Measurements from ENCODE around the gene CPZ.
"Not testable (repeated sequence)": the region's sequence is repeated elsewhere in the genome, so short reads cannot be mapped to it uniquely, and the experiment has no call there.

The CPZ gene

DNA sequence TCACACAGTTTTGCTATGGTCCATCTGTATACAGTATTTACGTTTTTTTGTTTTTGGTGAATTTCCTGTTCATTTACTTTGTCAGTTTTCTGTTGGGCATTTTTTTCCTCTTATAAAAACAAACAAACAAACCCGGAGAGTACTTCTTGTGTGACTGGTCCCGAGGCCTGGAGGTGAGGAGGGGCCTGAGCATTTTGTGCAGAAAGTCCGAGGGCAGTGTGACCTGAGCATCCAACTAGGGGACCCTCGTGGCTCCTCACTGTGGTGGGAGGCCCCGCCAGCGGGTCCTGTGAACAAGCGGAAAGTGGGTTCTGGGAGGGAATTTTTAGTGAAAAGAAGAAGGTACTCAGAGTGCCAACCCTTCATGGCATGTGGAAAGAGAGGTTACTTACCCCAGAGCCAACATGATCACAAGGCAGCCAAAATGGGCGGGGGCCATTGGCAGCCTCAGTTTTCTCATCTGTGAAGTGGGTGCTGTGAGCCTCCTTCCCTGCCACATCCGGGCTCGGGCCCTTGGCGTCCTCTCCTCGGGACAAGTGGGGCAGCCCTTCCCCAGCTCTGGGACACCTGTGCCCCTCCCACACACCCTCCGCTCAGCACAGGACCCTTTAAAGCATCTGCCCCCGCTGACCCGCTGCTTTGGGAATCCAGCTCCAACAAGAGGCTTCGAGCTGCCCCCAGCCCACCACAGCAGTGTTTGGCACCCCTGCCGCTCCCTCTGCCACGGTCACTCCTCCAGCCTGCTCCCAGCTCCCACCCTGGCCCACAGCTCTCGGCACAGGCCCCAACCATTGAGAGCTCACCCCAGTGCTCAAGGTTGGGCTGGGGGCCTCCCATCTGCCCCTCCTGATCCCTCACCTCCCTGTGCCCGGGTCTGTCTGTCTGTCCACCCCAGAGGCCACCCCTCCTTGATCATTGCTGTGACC lies 35.2 kb upstream of the CPZ start:
- DNase-seq: no peak

DNA sequence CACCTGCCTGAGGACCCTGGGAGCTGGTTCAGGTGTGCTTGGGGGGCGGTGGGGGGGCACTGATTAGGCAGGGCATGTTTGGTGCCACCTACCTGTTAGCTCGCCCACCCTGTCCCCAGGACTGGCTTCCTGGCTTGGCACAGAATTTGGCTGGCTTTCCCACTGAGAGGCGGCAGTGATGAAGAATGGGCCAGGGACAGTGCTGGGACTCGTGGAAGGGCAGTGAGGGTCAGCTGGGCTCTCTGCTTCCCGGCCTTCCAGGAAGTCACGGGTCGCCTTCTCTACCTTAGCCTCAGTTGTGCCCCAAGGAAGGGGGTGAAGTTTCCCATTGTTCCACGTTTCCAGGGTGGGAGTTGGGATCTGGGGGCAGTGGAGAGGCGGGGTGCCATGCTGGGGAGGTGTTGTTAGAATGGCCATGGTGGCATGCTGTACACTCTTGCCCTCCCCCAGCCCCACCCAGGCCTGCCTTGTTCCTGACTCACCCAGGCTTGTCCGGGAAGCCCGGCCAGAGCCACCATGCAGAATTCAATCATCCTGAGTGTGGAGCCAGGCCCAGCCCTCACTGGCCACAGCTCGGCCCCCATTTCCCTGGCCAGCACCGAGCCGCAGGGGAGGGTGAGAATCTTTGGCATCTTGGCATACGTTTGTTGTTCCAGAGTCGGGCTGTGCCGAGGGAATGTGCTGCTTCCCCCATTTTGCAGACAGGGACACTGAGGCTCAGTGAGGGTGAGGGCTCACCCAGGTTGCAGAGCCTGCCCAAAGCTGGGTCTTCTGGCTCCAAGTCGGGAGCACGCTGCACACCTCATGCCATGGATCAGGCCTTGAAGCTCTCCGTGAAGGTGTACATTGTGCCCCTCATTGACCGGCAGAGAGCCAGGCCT lies 34.2 kb upstream of the CPZ start:
- no peak for DNase-seq

DNA sequence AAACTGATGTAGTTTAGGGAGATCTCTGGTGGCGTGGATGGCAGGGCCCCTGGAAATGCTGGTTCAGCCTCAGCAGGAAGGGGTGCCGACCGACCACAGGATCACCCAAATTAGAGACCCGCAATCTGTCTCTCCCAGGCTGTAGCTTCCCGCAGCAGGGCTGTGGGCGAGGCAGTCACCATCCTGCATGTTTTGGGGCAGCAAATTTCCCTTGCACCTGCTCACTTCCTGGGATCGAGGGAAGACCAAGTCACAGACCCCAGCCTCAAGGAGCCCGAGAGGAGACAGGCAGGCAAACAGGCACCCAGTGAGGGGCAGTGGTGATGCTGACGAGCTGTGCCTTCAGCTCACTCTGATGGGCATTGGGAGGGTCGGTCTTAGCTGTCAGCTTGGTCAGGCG lies 33.6 kb upstream of the CPZ start:
- DNase-seq: no peak

DNA sequence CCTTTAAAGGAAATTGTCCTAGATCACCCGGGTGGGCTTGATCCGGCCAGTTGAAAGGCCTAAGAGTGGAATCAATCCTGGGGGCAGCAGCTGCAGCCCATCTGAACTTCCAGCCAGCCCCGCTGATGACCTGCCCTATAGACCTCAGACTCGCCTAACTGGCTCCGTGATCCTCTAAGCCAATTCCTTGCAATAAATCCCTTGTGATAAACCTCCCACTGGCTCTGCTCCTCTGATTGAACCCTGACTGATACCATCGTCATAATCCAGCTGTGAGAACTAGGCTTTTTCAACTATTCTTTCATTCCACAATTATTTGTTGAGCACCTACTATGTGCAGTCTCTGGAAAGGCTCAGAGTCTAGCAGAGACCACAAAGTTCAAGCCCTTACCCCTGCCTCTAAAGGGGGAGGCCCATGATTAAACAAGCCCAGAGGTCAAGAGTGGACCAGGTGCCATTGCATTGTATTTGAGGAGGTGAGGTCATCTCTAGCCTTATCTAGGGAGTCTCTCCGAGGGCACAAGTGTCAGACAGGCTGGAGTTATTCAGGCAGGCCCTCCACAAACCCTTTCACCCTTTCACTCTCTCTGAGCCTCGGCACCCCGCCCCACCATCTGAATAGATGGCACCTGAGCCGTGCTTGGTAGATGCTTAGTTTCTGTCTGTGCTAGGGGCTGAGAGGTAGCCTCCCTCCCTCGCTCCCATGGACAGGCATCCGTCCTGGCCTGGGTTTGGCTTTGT lies 32.9 kb upstream of the CPZ start:
- no peak for DNase-seq

DNA sequence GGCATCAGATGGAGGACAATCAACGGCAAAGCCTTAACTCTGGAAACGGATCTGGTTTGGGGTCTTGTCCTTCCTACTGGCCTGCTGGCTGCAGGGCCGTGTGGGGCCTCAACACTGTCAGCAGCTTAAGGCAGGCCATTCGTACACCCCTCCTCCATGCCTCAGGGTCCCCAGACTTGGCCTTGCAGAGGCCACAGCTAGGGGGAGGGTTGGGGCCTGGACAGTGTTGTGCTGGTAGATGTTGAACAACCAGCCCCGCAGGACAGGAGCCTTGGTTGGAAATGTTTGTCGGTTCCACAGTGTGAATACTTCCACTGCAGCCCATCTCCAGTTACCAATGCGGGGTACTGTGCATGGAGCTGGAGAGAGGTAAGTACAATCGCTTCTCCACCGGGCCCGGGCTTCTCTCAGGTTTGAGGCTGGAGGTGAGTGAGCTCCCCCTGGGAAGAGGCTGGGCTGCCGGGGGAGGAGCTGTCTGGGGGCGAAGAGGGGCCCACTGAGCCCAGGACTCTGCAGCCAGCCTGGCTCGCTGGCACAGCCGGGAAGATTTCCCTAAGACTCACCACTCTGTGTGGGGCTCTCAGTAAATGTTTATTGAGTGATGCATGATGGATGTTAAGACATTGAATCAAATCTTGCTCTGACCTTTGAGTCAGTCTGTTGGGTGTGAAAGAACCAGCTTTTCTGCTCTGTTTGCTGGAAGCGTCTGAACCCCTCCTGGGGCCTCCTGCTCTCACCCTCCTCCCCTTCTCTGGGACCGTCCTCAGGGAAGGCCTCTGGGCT lies 32.1 kb upstream of the CPZ start:
- no peak for DNase-seq

DNA sequence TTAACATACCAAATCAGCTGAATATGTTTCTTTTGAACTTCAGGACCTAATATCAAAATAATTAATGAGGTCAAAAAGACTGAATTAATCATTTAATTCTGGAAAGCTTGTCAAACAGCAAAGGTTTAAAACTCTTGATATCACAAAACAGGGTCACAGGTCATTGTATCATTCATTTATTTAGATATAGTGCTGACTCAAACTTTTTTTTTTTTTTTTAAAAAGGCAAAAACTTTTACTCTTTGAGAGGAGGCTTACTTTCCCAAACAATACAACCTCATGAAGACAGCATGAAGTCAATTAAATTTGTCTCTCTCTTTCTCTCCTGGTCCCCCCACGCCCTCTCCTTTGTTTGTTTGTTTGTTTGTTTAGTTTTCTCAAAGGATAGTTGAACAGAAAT lies 28.0 kb upstream of the CPZ start:
- no peak for DNase-seq

DNA sequence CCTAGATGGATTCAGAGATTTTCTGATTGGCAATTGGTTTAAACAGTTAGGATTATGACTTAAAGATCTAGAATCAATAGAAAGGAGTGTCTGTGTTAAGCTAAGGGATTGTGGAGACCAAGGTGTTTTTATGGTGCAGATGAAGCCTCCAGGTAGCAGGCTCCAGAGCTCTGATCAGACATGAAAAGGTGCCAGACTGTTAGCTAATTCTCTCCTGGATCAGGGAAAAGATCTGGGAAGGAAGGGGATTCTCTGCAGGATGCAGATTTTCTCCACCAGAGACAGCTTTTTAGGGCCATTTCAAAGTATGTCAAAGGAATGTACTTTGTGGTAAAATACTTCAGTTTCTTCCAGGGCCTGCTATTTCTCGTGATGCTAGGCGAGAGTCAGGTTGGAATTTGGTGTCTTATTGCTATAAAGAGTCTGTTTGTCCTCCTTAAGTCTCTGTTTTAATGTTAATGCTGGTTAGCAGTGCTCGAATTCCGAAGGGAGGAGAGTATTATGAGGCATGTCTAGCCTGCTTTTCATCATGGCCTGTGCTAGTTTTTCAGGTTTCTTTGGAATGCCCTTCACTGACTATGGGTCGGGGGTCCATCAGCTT lies 24.4 kb upstream of the CPZ start:
- peak; percentile 11 for DNase-seq

DNA sequence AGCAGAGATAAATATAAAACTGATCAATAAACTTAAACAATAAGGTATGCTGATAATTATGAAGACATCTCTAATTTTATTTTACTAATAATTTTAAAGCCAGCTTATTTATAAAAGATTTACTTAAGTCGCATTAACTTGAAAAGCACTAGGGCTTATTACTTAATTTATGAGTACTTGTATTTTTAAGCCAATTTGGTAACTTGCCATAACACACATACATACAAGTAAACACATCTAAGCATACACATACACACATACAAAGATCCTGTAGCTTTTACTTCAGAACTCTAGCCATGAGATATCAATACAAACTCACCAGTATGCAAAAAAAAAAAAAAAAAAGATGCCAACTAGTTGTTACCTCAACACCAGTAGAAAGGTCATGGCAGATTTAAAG lies 22.4 kb upstream of the CPZ start:
- DNase-seq: no peak

DNA sequence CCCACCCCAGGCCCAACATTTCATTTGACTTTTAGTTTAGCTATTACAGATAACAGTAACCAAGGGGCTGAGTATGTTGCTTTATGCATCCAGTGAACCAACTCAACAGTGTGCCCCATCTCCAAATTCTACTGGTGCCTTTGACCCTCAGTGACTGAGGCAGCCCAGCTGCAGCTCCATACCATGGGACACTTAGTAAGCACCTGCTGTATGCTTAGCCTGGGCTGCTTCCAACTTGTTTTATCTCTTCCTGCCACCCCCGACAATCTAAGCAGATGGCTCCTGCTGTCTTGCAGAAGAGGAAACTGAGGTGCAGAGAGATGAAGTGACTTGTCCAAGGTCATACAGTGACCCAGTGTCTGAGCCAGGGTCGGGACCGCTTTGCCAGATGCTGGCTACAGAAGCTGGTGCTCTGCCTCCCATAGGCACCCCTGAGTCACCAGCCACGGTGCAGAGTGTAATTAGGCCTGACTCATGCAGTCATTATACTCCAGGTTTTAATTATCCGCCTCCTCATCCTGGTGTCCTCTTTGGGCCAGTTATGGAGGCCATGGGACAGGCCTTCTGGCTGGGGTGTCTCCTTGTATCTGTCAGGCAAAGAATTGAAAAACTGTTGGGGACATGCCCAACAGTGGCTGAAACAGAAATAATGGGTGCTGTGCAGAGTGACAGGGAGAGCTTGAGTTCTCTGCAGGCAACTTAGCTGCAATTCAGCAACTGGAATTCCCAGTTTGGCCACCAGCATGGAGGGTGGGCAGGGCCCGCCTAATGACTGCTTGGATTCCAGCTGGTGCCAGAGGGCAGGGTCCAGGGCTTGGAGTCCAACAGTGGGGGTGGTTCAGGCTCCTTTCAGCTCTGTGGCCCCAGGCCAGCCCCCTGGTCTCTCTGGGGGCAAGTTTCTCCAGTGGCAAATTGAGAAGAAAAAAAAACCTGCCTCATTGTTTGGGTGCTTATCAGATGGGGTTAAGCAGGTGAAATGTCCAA lies 20.6 kb upstream of the CPZ start:
- no peak for DNase-seq

DNA sequence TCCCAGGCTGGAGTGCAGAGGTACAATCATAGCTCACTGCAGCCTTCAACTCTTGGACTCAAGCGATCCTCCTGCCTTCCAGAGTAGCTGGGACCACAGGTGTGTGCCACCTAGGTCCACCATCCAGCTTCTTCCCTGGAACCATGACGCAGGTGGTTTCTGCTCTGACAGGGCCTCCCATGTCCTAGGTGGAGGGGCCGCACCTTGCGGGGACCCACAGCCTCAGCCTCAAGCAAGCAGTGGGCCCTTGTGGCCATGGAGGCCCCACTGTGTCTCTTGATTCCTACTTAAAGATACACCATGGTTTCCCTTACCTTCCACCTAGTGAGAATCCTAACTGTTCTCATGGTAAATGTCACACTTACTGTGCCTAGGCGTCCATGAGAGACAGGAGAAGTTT lies 19.3 kb upstream of the CPZ start:
- DNase-seq: no peak

DNA sequence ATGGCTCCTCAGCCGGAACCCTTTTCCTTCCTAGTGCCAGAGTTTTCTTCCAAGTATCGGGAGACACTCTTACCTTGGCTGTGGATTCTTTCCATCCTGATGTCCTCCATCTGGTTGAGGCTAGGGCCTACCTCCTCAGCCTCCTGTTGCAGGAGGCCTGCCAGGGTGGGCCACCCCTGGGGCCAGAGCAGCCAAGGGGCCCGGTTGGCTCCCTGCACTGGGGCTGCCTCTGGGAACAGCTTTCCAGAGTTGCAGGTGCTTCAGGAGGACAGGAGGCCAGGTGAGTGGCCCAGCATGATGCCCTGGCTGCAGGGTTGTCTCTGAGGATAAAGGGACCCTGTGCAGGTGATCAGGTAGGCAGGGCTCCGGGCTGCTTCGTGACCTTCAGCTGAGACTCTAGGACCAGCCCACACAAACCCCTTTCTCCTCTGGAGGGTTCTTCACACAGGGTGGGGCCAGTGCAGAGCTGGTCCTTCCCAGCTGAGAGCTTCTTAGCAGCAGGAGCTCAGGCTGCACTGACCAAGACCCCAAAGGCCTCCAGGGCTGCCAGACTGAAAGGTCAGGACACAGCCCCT lies 17.7 kb upstream of the CPZ start:
- DNase-seq: no peak

DNA sequence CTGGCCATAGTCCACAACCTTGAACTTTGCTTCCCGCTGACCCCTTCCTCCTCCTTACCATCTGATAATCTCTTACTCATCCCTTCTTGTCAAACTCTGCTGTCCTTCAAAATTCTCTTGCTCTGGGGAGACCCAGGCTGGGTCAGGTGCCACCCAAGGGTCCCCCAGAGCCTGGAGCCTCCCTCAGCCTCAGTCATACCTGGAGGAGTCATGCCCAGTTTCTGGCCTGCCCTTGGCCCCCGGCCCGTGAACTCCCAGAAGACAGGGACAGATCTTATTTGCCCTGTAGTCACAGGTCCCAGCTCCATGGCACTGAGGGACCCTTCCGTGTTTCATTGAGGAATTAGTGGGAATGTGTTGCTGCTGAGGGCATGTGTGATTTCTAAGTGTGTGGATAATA lies 17.1 kb upstream of the CPZ start:
- DNase-seq: no peak

DNA sequence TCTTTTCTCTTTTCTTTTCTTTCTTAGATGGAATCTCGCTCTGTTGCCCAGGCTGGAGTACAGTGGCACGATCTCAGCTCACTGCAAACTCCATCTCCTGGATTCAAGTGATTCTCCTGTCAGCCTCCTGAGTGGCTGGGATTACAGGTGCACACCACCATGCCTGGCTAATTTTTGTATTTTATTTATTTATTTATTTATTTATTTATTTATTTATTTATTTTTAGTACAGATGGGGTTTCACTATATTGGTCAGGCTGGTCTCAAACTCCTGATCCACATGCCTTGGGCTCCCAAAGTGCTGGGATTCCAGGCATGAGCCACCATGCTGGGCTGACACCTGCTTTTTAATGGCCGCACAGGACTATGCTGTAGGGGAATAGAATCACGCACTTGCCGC lies 16.0 kb upstream of the CPZ start:
- not testable (repeated sequence) for DNase-seq

DNA sequence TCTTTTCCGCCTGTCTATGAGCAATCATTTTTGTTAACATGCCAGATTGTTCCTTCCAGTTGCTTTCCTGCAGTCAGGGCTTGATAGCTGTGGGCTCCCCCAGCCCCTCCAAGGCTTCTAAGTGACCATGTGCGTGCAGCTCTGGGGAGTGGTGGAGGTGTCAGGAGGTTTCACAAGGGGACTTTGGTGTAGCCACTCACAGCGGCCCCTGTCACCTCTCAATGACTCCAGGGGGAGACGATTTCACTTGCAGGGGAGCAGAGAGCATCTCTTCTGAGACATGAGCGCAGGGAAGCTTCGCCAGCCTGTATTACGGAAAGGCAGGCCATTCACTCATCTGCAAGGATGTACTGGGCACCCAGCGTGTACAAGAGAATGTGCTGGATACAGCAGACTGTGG lies 15.5 kb upstream of the CPZ start:
- no peak for DNase-seq

DNA sequence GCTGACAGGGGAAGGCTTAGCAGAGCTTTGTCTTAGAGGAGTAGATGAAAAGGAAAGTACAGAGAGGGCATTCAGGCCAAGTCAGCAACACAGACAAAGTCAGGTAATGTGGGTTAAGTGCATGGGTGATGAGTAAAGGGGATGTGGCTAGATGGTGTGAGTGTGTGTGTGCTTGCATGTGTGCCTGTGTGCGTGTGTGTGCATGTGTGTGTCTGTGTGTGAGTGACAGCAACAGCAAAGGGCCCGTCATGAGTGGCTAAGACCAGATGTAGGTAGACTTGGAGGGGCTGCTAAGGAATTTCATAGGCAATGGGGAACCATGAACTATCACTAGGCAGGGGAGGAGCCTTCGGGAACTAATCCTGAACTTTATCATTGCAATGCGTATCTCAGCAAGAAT lies 14.6 kb upstream of the CPZ start:
- DNase-seq: no peak

DNA sequence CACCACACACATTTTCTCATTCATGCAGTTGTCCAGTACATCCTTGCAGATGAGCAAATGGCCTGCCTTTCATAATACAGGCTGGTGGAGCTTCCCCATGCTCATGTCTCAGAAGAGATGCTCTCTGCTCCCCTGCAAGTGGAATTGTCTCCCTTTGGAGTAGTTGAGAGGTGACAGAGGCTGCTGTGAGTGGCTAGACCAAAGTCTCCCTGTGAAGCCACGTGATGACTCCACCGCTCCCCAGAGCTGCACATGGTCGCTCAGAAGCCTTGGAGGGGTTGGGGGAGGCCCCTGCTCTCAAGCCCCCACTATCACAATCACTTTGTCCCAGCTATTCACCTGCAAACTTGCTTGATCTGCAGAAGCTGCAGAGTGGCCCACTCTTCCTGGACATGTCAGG lies 13.8 kb upstream of the CPZ start:
- DNase-seq: no peak

DNA sequence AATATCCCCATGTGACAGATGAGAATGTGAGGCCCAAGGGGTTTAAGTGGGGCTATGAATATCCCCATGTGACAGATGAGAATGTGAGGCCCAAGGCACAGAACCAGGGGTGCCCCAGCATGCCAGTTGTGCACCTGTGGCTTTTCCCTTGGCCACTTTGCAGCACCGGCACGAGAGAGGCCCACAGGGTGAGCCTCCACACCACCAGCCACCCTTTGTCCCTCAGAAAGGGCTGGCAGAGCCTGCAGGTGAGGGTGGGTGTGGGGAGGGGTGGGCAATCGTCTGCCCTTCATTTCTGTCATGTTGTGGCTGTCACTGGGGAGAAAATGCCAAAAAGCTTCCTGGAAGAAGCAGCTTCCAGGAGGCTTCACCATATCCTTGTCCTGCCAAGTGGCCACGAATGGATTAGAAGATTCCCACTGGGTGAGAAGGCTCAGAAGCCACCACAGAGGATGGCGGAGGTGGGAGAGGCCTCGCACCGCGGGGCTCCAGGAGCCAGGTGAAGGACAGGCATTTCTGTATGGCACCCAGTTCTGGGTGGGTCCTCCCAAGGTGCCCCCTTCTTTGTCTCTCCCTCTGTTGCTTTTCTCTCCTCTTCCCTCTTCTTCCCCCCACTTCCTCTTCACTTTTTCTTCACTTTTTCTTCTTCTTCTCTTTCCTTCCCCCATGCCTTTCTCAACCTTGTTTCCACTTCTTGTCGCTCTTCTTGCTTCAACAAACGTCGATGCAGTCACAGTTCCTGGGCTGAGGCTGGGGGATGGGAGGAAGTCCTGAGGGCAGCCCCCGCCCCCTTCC lies 12.8 kb upstream of the CPZ start:
- no peak for DNase-seq

DNA sequence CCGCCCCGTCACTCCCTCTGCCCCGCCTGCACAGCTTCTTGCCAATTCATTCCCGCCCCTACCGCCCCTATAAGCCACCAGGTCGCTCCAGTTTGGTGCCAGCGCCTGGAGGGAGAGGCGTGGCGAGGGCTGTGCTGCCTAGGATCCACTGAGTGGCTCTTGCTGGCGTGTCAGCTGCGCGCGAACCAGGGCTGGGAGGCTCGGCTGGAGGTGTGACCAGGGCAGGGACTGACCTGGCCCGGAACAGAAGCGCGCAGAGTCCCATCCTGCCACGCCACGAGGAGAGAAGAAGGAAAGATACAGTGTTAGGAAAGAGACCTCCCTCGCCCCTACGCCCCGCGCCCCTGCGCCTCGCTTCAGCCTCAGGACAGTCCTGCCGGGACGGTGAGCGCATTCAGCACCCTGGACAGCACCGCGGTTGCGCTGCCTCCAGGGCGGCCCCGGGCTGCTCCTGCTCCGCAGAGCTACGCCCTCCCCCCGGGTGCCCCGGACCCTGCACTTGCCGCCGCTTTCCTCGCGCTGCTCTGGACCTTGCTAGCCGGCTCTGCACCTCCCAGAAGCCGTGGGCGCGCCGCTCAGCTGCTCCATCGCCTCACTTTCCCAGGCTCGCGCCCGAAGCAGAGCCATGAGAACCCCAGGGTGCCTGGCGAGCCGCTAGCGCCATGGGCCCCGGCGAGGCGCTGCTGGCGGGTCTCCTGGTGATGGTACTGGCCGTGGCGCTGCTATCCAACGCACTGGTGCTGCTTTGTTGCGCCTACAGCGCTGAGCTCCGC lies 12.1 kb upstream of the CPZ start, which contains the start of gene GPR78:
Gene GPR78, plus strand, starts transcription at position 72 of the 773 bp plus-strand sequence. Its CDS starts 591 bp downstream, at position 663.
- peak; percentile 48 for DNase-seq

Measured in fibroblast of skin of right biceps (primary cell).